ENCODE results near the gene LPAR4. TPM values are rescaled to one million over a fixed set of nuclear protein-coding genes. Genes with fewer than 3 reads are reported as not detected.

The LPAR4 gene
- total RNA-seq, 1 experiment from 2014 or later = 6.4 TPM

- TF ChIP-seq CTCF (conservative IDR thresholded peaks at IDR 0.05) = no peak
- Histone ChIP-seq H2BK5ac (ENCODE audit: insufficient read length, low read length) (no peak overlapping the region), H3K9me3 (ENCODE audit: control insufficient read depth, low read depth, low read length) (no peaks in the 10 kb centered on the region), H2AFZ (ENCODE audit: low read length) (no peak overlapping the region), H4K5ac (ENCODE audit: insufficient read length, low read depth, low read length) (no peak overlapping the region), H3K27me3 (ENCODE audit: insufficient read depth, low read length) (no peaks in the 10 kb centered on the region), H3K79me2 (ENCODE audit: insufficient read depth, low read length) (no peaks in the 10 kb centered on the region), H3K18ac (ENCODE audit: insufficient read length, low read depth, low read length) (no peak overlapping the region), H2BK120ac (ENCODE audit: low read depth, low read length, poor library complexity, severe bottlenecking) (no peak overlapping the region), H3K56ac (ENCODE audit: insufficient read length, low read depth, low read length) (no peak overlapping the region), H3K4ac (ENCODE audit: low read depth, low read length) (no peak overlapping the region), H3K4me2 (ENCODE audit: insufficient read depth, insufficient read length, low read length) (no peak overlapping the region), H3K9ac (ENCODE audit: extremely low read depth, insufficient read length, low read length) (no peak overlapping the region), H2BK15ac (ENCODE audit: low read depth, low read length) (no peak overlapping the region), H3K27ac (ENCODE audit: insufficient read length, low read depth, low read length) (no peak overlapping the region), H3K79me1 (ENCODE audit: insufficient read depth, low read depth, low read length, poor library complexity, severe bottlenecking) (no peaks in the 10 kb centered on the region), H3K23me2 (ENCODE audit: insufficient read length, low read depth, low read length, poor library complexity, severe bottlenecking) (no peaks in the 10 kb centered on the region), H3K14ac (ENCODE audit: insufficient read depth, low read length) (no peak overlapping the region), H3K23ac (ENCODE audit: insufficient read length, low read depth, low read length) (no peak overlapping the region), H3K4me1 (ENCODE audit: insufficient read depth, low read length) (no peaks in the 10 kb centered on the region), H4K8ac (replicated peaks; ENCODE audit: insufficient read length, low read depth, low read length) (no peak overlapping the region), H2BK12ac (ENCODE audit: insufficient read length, low read depth, low read length) (no peak overlapping the region), H2BK20ac (ENCODE audit: low read depth, low read length, poor library complexity, severe bottlenecking) (no peak overlapping the region), H3T11ph (ENCODE audit: low read length) (no peak overlapping the region), H4K20me1 (ENCODE audit: control insufficient read depth, insufficient read depth, insufficient read length) (no peaks in the 10 kb centered on the region), H2AK5ac (ENCODE audit: insufficient read length, low read length) (no peak overlapping the region), H4K91ac (ENCODE audit: insufficient read length, low read depth, low read length) (no peak overlapping the region)
- no peaks in the 10 kb centered on the region for H3K27me3 Mint-ChIP-seq (ENCODE audit: low read depth)
- H3K36me3 Mint-ChIP-seq (ENCODE audit: insufficient read depth in 1 of 3, low read depth in 3 of 3) = peaks cover 0 to 3% (median 0%) of the 10 kb centered on the region in 3 experiments; a peak in 1 of 7 replicates
- no peak overlapping the region for H3K4me3 Mint-ChIP-seq
- no peaks in the 10 kb centered on the region for H3K4me1 Mint-ChIP-seq
- DNase-seq = no peak
- peaks cover 55 to 58% of the 10 kb centered on the region in 2 experiments for H3K9me3 Mint-ChIP-seq
- H3K27ac Mint-ChIP-seq = no peak overlapping the region
- no CpG with 5 or more reads among the region's 1 CpG for WGBS (ENCODE audit: extremely low coverage, insufficient read length, low lambda C conversion rate)
Observed at GRCh38 chrX:78710171-78710570, 37.3 kb upstream of the LPAR4 start.
